A549 (cell line): ENCODE results near the gene DCHS2. TPM values are rescaled to one million over a fixed set of nuclear protein-coding genes. Genes with fewer than 3 reads are reported as not detected.

Experiments
- ATAC-seq, 2 experiments: fragments of 200-7000 bp in 1 of 2; fragments of >200 bp in 1 of 2; cut with Nextera tagmentation in 1 of 2; cut with Tn5 transposase in 1 of 2; 3 replicates each; pipeline versions ENCODE4 v1.8.0 to v1.9.1; 2018 to 2020; ENCODE audit warnings: mild to moderate bottlenecking in 1 of 2, moderate library complexity in 1 of 2
- CTCF ChIA-PET: fragments of 300-600 bp; sonication (Branson Sonifier 250); formaldehyde crosslinking; extraction: SDS; loops from one replicate; lab custom pipeline; 2021; ENCODE audit warnings: antibody characterized with exemption, inconsistent platforms; lab: Yijun Ruan, JAX
- POLR2A ChIA-PET: fragments of 350-600 bp; formaldehyde crosslinking; extraction: SDS; loops from one replicate; lab custom pipeline; 2021; ENCODE audit warnings: antibody characterized with exemption, inconsistent platforms; lab: Yijun Ruan, JAX
- DNase-seq, 2 experiments: peaks; one replicate each; pipeline versions ENCODE4 v3.0.0 to v3.0.0-alpha.2; 2011 to 2016; ENCODE audit warnings: low read depth in 1 of 2, low spot score in 1 of 2
- FAIRE-seq: peaks from 2 replicates; lab custom pipeline; 2011; peaks lifted over from hg19 to GRCh38; lab: Jason Lieb, UNC
- H3K27ac ChIP-seq, 2 experiments: fragments of >200 bp; sonication (Bioruptor Twin); formaldehyde crosslinking; 3 replicates each; pipeline ENCODE4 v1.5.1; 2016 to 2017
- H3K4me1 ChIP-seq: fragments of >200 bp; sonication (Bioruptor Twin); formaldehyde crosslinking; 3 replicates; pipeline ENCODE4 v1.6.1; 2016
- H3K4me2 ChIP-seq: fragments of >200 bp; sonication (Bioruptor Twin); formaldehyde crosslinking; 3 replicates; pipeline ENCODE4 v1.6.1; 2016
- H3K4me3 ChIP-seq: fragments of >200 bp; sonication (Bioruptor Twin); formaldehyde crosslinking; 3 replicates; pipeline ENCODE4 v1.5.1; 2016
- H3K9me3 ChIP-seq: fragments of >200 bp; sonication (Bioruptor Twin); formaldehyde crosslinking; 3 replicates; pipeline ENCODE4 v1.6.1; 2016
- BHLHE40 ChIP-seq: IDR thresholded peaks from 2 replicates; pipeline ENCODE4 v1.6.1; 2012; ENCODE audit warnings: low read depth, low read length, inconsistent platforms
- CBX2 ChIP-seq: fragments of 200-600 bp; sonication (generic); IDR thresholded peaks from 2 replicates; pipeline ENCODE4 v1.6.1; 2016; ENCODE audit warnings: low read depth, mild to moderate bottlenecking, borderline replicate concordance
- CBX8 ChIP-seq: fragments of 200-600 bp; sonication (generic); IDR thresholded peaks from 2 replicates; pipeline ENCODE4 v1.6.1; 2016
- CEBPB ChIP-seq, 2 experiments: fragments of >200 bp in 1 of 2; sonication (Bioruptor Twin) in 1 of 2; formaldehyde crosslinking in 1 of 2; IDR thresholded peaks; 2 replicates each; pipeline ENCODE4 v1.6.1; 2012 to 2016
- EP300 ChIP-seq, 2 experiments: fragments of >200 bp; sonication (Bioruptor Twin); formaldehyde crosslinking; IDR thresholded peaks; 2 replicates in 1 of 2; 3 replicates in 1 of 2; pipeline ENCODE4 v1.6.1; 2016 to 2017
- FOSB ChIP-seq: fragments of 250-450 bp; sonication (Bioruptor Pico); IDR thresholded peaks from 2 replicates; pipeline ENCODE4 v1.5.0; 2020; ENCODE audit warnings: mild to moderate bottlenecking, moderate library complexity
- FOXS1 ChIP-seq: fragments of 250-450 bp; sonication (Bioruptor Pico); IDR thresholded peaks from 2 replicates; pipeline ENCODE4 v1.5.0; 2020; ENCODE audit warnings: mild to moderate bottlenecking, moderate library complexity
- HOXA7 ChIP-seq: fragments of 250-450 bp; sonication (Bioruptor Pico); IDR thresholded peaks from 2 replicates; pipeline ENCODE4 v1.5.0; 2020; ENCODE audit warnings: mild to moderate bottlenecking, moderate library complexity
- HOXB13 ChIP-seq: fragments of 250-450 bp; sonication (Bioruptor Pico); IDR thresholded peaks from 2 replicates; pipeline ENCODE4 v1.5.0; 2020; ENCODE audit warnings: low read depth, mild to moderate bottlenecking, moderate library complexity
- JUNB ChIP-seq: fragments of >200 bp; sonication (Bioruptor Twin); formaldehyde crosslinking; IDR thresholded peaks from 2 replicates; pipeline ENCODE4 v1.6.1; 2016
- KDM5A ChIP-seq: fragments of 200-600 bp; sonication (generic); IDR thresholded peaks from 2 replicates; pipeline ENCODE4 v1.6.1; 2016; ENCODE audit warnings: antibody characterized with exemption, mild to moderate bottlenecking
- NFE2L2 ChIP-seq: fragments of 150-350 bp; conservative IDR thresholded peaks from 2 replicates; pipeline ENCODE4 v1.6.1; 2014; ENCODE audit warnings: low read length
- PHF8 ChIP-seq: fragments of 200-600 bp; sonication (generic); IDR thresholded peaks from 2 replicates; pipeline ENCODE4 v1.6.1; 2016; ENCODE audit warnings: low read depth, mild to moderate bottlenecking, antibody characterized with exemption, moderate library complexity, borderline replicate concordance
- POLR2AphosphoS2 ChIP-seq: conservative IDR thresholded peaks from 2 replicates; pipeline ENCODE4 v1.6.1; 2012; ENCODE audit warnings: low read length, improper control_type of control experiment, inconsistent platforms
- RCOR1 ChIP-seq: fragments of 150-350 bp; IDR thresholded peaks from 2 replicates; pipeline ENCODE4 v1.6.1; 2014; ENCODE audit warnings: antibody characterized with exemption, low read length, low read depth
- RNF2 ChIP-seq: fragments of 200-600 bp; sonication (generic); IDR thresholded peaks from 2 replicates; pipeline ENCODE4 v1.6.1; 2016; ENCODE audit warnings: low read depth, mild to moderate bottlenecking, antibody characterized with exemption, moderate library complexity, borderline replicate concordance
- SMC3 ChIP-seq: fragments of >200 bp; sonication (Bioruptor Twin); formaldehyde crosslinking; IDR thresholded peaks from 3 replicates; pipeline ENCODE4 v1.6.1; 2018; ENCODE audit warnings: inconsistent platforms
- TP53 ChIP-seq: fragments of 250-450 bp; sonication (Bioruptor Pico); IDR thresholded peaks from 2 replicates; pipeline ENCODE4 v1.5.0; 2021; ENCODE audit warnings: mild to moderate bottlenecking, moderate library complexity
- ZC3H11A ChIP-seq: fragments of 450-650 bp; IDR thresholded peaks from 2 replicates; pipeline ENCODE4 v1.6.1; 2014; ENCODE audit warnings: antibody characterized with exemption, mild to moderate bottlenecking
- ZNF302 ChIP-seq: fragments of 250-450 bp; sonication (Bioruptor Pico); IDR thresholded peaks from 2 replicates; pipeline ENCODE4 v1.9.0; 2021; ENCODE audit warnings: inconsistent platforms, mild to moderate bottlenecking, moderate library complexity
- ZSCAN20 ChIP-seq: fragments of 250-450 bp; sonication (Bioruptor Pico); IDR thresholded peaks from 2 replicates; pipeline ENCODE4 v1.8.0; 2022; ENCODE audit warnings: mild to moderate bottlenecking, moderate library complexity
- WGBS: methylation state at CpG from one replicate; pipeline ENCODE4 v1.1.6; 2017; ENCODE audit errors: missing lambda C conversion rate; 5-methylcytosine and 5-hydroxymethylcytosine counted together
- polyA plus RNA-seq, 4 experiments: library from polyadenylated mRNA; depleted of rRNA in 3 of 4; stranded (reverse); fragments of >200 nt; fragmentation: RNase III in 1 of 4; extraction: RNeasy Plus Mini Kit Qiagen cat#74134 plus additional on column Dnase treatment in 1 of 4; gene quantifications; 2 replicates in 3 of 4; 3 replicates in 1 of 4; pipeline ENCODE4 v1.2.3, GENCODE V29; 2011 to 2017
- TF ChIP-seq, protein P1 (sequence below): fragments of 250-450 bp; sonication (Bioruptor Pico); IDR thresholded peaks from 2 replicates; pipeline ENCODE4 v1.5.0; 2021; ENCODE audit warnings: mild to moderate bottlenecking, moderate library complexity, borderline replicate concordance
- TF ChIP-seq, protein P2 (sequence below): IDR thresholded peaks from 2 replicates; pipeline ENCODE4 v1.6.1; 2012
- TF ChIP-seq, protein P3 (sequence below): IDR thresholded peaks from 2 replicates; pipeline ENCODE4 v1.6.1; 2012; ENCODE audit warnings: low read depth, borderline replicate concordance
- TF ChIP-seq, protein P4 (sequence below): fragments of 450-650 bp; IDR thresholded peaks from 2 replicates; pipeline ENCODE4 v1.6.1; 2014; ENCODE audit warnings: antibody characterized with exemption
- TF ChIP-seq, protein P5 (sequence below): fragments of 150-350 bp; IDR thresholded peaks from 2 replicates; pipeline ENCODE4 v1.6.1; 2014; ENCODE audit warnings: low read depth, mild to moderate bottlenecking, low read length
- TF ChIP-seq, protein P6 (sequence below): fragments of >200 bp; sonication (Bioruptor Twin); formaldehyde crosslinking; IDR thresholded peaks from 3 replicates; pipeline ENCODE4 v1.6.1; 2016

DCHS2 gene
- polyA plus RNA-seq, 2 of the 4 experiments (the other 2 are of a cell fraction), result 0.06 TPM; not detected in 1

DNA sequence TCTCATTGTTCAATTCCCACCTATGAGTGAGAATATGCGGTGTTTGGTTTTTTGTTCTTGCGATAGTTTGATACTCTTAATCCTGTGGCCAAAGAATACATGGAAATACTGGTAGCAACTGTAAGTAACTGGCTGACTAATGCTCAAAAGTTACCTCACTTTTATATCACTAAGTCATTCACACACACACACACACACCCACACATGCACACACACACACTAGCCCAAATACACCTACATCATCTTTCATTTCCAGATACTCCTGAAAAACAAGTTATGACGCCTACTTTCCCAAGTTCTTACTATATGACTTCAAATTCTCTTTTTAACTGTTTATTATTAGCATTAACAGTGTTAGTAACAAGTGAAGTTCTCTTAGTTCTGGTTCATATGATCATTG is 101.3 kb downstream of the DCHS2 start:
- no peak for ATAC-seq
- Histone ChIP-seq H3K4me2 (no peak overlapping the region), H3K9me3 (no peaks in the 10 kb centered on the region), H3K4me1 (no peaks in the 10 kb centered on the region), H3K27ac (no peak overlapping the region), H3K4me3 (no peak overlapping the region)
- POLR2A ChIA-PET, result no interaction called here
- CTCF ChIA-PET, result interaction anchor here (1.7 kb wide), 1 partner anchor 9 kb away, joined by 4 read pairs; no protein-coding TSS in a partner anchor
- TF ChIP-seq FOSB (no peak), KDM5A (no peak), CEBPB (IDR thresholded peaks at IDR 0.05) (no peak), TP53 (CRISPR knock-in tag) (no peak), CBX8 (no peak), NFE2L2 (no peak), ZNF302 (CRISPR knock-in tag) (no peak), JUNB (no peak), ZSCAN20 (CRISPR knock-in tag) (no peak), RCOR1 (no peak), BHLHE40 (no peak), FOXS1 (CRISPR knock-in tag) (no peak)
- TF ChIP-seq, protein P1, sequence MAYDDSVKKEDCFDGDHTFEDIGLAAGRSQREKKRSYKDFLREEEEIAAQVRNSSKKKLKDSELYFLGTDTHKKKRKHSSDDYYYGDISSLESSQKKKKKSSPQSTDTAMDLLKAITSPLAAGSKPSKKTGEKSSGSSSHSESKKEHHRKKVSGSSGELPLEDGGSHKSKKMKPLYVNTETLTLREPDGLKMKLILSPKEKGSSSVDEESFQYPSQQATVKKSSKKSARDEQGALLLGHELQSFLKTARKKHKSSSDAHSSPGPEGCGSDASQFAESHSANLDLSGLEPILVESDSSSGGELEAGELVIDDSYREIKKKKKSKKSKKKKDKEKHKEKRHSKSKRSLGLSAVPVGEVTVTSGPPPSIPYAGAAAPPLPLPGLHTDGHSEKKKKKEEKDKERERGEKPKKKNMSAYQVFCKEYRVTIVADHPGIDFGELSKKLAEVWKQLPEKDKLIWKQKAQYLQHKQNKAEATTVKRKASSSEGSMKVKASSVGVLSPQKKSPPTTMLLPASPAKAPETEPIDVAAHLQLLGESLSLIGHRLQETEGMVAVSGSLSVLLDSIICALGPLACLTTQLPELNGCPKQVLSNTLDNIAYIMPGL (CRISPR knock-in tag), result no peak
- 52% methylated on average over 3 of the region's 3 CpGs for WGBS
- no peak for DNase-seq
- FAIRE-seq, result no peak

DNA sequence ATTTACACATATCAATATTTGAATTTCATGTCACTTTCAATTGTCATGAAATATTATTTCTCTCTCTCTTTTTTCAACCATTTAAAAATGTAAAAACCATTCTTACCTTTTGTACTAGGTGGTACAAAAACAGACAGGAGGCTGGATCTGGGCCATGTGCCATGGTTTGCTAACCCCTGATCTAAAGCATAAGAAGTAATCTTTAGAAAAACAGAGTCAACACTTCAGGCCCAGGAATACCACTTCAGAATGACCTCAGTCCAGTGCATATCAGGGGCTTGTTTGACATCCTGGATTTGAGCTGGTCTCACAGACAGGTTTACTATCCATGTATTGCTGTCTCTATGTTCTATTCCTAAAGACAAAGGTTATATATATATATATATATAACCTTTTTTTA is 102.5 kb downstream of the DCHS2 start:
- ChIA-PET CTCF (no interaction called here), POLR2A (no interaction called here)
- no peak for FAIRE-seq
- ATAC-seq, result no peak
- Histone ChIP-seq H3K4me3 (no peak overlapping the region), H3K27ac (no peak overlapping the region)
- TF ChIP-seq SMC3 (no peak), EP300 (IDR thresholded peaks at IDR 0.05) (no peak), FOSB (no peak), PHF8 (no peak), ZC3H11A (no peak), BHLHE40 (no peak)
- TF ChIP-seq, protein P2, sequence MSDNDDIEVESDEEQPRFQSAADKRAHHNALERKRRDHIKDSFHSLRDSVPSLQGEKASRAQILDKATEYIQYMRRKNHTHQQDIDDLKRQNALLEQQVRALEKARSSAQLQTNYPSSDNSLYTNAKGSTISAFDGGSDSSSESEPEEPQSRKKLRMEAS, result no peak
- TF ChIP-seq, protein P3, sequence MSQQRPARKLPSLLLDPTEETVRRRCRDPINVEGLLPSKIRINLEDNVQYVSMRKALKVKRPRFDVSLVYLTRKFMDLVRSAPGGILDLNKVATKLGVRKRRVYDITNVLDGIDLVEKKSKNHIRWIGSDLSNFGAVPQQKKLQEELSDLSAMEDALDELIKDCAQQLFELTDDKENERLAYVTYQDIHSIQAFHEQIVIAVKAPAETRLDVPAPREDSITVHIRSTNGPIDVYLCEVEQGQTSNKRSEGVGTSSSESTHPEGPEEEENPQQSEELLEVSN, result no peak
- TF ChIP-seq, protein P4, sequence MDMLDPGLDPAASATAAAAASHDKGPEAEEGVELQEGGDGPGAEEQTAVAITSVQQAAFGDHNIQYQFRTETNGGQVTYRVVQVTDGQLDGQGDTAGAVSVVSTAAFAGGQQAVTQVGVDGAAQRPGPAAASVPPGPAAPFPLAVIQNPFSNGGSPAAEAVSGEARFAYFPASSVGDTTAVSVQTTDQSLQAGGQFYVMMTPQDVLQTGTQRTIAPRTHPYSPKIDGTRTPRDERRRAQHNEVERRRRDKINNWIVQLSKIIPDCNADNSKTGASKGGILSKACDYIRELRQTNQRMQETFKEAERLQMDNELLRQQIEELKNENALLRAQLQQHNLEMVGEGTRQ, result no peak
- TF ChIP-seq, all 56 proteins: peak for 0
- no peaks in the 10 kb centered on the region for H3K9me3 ChIP-seq
- DNase-seq, result no peak
- no peak overlapping the region for H3K4me2 ChIP-seq
- no peaks in the 10 kb centered on the region for H3K4me1 ChIP-seq

DNA sequence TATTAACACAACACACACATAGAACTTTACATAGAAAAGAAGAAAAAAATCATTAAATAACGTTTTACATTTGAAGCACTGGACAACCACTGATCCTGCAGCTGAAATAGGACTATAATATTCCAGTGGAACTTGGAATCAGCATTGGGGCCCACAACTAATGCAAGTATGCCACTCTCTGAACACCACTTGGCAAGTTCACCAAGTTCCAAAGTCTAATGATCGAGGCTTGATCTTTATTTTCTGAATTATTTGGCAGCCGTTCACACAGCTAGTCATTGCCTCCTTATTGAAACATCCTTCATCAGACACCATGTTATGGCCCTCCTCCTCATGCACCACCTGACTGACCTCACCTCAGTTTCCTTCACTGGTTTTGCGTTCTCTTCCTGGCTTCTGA is 107.6 kb downstream of the DCHS2 start:
- no peak overlapping the region for H3K4me2 ChIP-seq

More for the DNA sequence above, 107.6 kb downstream of the DCHS2 start:
- TF ChIP-seq RNF2 (no peak), CBX2 (no peak), HOXA7 (no peak), PHF8 (no peak), POLR2AphosphoS2 (no peak), NFE2L2 (no peak), HOXB13 (CRISPR knock-in tag) (no peak), SMC3 (no peak), CEBPB (IDR thresholded peaks at IDR 0.05) (no peak), ZSCAN20 (CRISPR knock-in tag) (no peak), EP300 (IDR thresholded peaks at IDR 0.05) (no peak)
- TF ChIP-seq, protein P2, result no peak
- TF ChIP-seq, protein P5, sequence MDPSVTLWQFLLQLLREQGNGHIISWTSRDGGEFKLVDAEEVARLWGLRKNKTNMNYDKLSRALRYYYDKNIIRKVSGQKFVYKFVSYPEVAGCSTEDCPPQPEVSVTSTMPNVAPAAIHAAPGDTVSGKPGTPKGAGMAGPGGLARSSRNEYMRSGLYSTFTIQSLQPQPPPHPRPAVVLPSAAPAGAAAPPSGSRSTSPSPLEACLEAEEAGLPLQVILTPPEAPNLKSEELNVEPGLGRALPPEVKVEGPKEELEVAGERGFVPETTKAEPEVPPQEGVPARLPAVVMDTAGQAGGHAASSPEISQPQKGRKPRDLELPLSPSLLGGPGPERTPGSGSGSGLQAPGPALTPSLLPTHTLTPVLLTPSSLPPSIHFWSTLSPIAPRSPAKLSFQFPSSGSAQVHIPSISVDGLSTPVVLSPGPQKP, result no peak
- TF ChIP-seq, protein P6, sequence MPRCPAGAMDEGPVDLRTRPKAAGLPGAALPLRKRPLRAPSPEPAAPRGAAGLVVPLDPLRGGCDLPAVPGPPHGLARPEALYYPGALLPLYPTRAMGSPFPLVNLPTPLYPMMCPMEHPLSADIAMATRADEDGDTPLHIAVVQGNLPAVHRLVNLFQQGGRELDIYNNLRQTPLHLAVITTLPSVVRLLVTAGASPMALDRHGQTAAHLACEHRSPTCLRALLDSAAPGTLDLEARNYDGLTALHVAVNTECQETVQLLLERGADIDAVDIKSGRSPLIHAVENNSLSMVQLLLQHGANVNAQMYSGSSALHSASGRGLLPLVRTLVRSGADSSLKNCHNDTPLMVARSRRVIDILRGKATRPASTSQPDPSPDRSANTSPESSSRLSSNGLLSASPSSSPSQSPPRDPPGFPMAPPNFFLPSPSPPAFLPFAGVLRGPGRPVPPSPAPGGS, result no peak
- Histone ChIP-seq H3K27ac (no peak overlapping the region), H3K9me3 (no peaks in the 10 kb centered on the region), H3K4me3 (no peak overlapping the region), H3K4me1 (no peaks in the 10 kb centered on the region)
- DNase-seq (no peak), FAIRE-seq (no peak), ATAC-seq (no peak)
- 18% methylated on average over 4 of the region's 4 CpGs for WGBS
- ChIA-PET POLR2A (no interaction called here), CTCF (no interaction called here)
